HG03045 (cell line): Measurements from ENCODE around the gene SLC22A17.
"Not testable (repeated sequence)": the region's sequence is repeated elsewhere in the genome, so short reads cannot be mapped to it uniquely, and the experiment has no call there.

ENCODE experiments used
- ATAC-seq: cut with Tn5 transposase; IDR thresholded peaks from one replicate; pipeline ENCODE4 v1.9.1; 2021; ENCODE audit warnings: mild to moderate bottlenecking, moderate library complexity; ENCODE audit not compliant: unreplicated experiment

SLC22A17 gene

DNA sequence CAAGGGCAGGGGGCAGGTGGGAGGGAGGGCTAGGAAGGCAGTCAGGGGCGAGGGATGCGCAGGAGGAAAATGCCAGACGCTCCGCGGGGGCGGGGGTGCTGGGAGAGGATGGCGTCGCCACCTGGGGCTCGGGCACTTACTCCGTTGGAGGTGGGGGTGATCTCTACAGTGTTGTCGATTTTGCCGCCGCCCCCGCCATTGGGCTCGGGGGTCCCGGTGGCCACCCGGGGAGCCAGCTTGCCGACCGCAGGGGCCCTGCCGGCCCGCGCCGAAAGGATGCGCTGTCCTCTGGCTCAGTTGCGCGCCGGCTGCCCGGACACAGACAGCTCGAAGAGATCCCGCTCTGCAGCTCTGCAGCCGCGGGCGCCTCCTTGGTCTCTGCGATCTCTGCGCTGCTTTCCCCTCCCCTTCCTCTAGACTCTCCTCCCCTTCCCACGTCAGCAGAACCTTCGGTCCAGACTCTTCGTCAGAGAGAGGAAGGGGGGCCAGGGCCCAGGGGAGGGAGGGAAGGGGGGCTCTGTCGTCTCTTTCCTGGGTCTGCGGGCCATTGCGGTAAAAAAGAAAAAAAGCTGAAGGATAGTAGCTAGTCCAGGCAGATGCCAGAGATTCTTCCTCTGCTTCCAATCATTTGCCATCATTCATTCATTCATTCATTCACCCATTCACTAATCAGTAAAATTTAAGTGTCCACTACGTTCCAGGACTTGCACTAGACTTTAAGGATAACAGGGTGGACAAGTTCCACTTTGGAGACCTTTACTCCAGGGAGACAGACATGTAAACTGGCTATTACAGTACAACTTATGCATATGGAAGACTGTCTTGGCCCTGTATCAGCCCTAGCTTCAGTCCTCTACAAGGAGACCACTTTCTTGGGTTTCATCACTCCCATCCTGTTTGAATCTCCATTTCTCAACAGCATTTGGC lies at the start of gene SLC22A17:
TSS of gene SLC22A17 (minus strand) at position 382 of the 927 bp plus-strand sequence.
- ATAC-seq: no peak

DNA sequence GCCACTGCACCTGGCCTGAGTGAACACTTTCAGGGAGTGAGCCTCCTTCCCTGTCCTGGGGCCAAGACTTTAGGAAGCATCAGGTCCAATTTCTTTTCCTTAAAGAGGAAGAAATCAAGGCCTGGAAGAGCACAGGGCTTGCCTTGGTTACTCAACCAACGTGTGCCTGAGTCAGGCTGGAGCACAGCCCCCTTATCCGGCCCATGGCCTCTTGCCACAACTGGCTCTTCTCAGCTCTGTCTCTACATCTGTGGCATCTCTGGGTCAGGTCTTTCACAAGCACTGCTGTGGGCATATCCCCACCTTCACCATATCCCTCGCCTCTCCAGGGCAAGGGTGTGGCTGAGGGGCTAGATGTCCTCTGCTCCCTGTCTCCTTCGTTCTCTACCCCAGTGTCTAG lies 48.6 kb upstream of the SLC22A17 start:
- no peak for ATAC-seq

DNA sequence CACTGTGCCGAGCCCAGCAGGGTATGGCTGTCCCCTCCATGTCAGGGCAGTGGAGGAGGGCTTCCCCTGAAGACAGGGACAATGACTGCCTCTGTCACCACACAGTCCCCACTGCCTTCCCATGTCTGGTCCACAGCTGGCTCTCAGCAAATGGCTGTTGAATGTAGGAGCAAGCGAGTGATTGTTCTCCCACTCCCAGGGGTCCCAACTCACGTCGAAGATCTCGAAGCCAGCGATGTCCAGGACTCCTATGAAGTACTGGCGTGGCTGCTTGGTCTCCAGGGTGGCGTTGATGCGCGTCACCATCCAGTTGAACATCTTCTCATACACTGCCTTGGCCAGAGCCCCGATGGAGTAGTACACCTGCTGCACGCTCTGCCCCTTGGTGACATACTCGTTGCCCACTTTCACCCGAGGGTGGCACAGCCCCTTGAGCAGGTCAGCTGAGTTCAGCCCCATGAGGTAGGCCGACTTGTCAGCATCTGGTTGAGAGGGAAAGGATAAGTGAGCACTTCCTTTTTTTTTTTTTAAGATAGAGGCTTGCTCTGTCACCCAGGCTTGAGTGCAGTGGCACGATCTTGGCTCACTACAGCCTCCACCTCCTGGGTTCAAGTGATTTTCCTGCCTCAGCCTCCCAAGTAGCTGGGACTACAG lies 47.9 kb upstream of the SLC22A17 start:
- ATAC-seq: not testable (repeated sequence)

DNA sequence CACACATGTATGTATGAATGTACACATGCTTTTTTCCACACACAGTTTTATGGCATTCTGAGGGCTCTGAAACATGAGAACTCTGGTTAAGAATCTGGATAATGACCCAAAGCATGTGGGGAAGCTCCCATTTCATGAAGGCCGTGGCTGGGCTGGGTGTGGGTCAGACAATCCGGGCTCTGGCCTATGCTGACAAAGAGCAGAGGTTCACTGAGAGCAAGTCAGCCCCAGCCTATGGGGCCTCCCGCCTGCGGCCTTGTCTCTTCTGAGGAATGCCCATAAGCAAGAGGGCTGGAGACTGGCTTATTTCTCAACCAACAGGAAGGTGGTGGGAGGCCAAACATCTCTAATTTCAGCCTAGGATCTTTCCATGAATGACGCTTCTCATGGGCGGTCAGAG lies 46.9 kb upstream of the SLC22A17 start:
- ATAC-seq: no peak

DNA sequence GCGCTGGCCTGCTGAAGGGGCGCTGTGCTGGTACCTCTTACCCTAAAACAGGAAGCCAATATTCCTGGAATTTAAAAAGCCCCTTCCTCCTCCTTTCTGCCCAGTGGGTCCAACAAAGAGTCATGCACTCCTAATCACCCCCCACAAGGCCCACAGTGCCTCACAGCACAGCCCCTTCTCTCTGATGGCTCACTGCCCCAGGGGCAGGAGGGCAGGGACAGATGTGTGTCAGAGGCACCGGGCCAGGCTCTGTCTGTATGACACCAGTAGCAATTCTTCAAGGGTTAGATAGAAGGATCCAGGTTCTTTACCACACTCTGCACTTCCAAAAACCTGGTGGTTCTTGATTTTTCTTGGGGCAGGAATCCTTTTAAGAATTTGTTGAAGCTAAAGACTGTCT lies 46.4 kb upstream of the SLC22A17 start:
- ATAC-seq: no peak

DNA sequence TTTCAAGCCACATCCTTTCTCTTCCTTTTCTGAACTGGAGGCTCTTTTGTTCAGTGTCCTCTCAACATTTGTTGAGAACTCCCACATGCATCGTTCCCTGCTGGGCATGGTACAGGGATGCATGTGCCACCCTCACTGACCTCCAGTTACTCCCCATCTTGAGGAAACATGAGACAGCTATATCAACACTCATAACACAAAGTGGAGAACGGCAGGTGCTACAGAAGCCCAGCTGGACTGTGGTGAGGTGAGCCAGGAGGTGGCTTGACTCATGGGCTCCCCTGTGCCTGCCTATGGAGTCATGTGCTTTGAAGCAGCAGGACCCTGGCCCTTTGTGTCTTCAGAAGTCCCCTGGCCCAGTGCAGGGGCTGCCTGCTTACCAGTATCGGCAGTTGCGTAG lies 45.7 kb upstream of the SLC22A17 start:
- no peak for ATAC-seq

DNA sequence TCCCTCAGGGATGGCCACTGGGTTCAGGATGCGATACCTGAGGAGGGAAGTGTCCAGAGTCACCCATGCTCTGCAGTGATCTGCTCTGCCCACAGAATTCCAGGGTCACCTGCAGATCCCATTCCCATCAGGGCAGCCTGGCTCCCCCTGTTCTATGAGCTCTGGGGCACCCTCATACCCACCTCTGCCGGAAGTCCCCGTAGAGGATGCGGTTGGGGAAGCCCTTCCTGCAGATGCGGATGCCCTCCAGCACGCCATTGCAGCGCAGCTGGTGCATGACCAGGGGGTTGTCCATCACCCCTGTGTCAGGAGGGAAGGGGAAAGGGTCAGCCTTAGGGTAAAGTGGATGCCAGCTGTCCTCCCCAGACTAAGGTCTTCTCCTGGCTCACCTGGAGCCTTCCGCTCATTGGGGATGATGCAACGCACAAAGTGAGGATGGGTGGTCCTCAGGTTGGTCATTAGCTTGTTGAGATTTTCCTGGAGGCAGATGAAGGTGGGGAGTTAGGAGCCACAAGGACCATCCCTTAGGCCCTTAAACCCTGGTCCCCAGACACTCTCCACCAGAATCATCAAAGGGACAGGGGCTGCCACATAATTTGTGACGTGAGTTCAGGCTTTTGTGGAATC lies 44.2 kb upstream of the SLC22A17 start:
- ATAC-seq: no peak

DNA sequence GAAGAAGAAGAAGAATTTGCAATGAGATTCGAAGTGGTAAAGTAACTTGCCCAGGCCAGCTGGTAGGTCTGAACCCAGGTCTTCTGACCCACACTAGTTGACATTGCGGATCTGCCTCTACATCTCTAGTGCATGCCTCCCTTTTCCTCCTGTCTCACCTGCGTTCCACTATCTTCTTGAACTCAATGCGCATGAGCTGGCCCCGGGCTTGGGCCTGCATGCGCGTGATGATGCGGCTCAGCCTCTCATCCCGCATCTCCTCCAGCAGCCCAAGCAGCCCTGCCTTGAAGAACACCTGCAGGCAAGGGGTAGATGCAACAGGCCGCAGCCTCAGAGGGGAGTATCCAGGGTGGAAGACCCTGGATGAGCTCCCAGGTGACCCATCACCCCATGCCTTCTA lies 43.4 kb upstream of the SLC22A17 start:
- ATAC-seq: no peak

DNA sequence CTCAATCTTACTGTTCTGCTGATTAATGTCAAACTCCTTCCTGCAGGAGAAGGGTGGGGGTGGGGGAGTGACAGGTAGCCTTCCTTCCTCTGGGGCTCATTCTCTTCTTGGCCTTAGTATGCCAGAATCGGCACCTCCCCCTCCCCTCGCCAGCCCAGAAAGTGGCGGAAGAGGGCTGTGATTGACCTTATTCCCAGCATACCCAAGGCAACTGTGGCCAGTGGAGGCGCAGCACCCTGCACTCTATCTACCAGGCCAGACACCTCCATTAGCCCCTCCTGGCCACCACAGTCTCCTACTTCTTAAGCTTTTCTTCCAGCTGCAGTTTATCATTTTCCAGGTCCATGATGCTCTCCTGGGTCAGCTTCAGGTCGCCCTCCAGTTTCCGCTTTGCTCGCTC lies 39.9 kb upstream of the SLC22A17 start:
- ATAC-seq: no peak

DNA sequence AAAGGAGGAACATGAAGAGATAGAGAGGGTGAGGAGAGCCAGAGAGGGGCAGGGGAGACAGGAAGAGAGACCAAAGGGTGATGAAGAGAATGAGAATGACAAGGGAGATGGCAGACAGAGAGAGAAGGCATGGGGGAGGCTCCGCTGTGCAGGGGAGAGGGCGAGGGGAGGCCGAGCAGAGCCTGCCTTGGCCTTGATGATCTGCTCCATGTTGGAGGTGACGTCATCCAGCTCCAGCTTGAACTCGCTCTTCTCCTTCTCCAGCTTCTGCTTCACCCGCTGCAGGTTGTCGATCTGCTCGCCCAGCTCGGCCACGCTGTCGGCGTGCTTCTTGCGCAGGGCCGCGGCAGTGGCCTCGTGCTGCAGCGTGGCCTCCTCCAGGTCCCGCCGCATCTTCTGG lies 37.2 kb upstream of the SLC22A17 start:
- not testable (repeated sequence) for ATAC-seq

DNA sequence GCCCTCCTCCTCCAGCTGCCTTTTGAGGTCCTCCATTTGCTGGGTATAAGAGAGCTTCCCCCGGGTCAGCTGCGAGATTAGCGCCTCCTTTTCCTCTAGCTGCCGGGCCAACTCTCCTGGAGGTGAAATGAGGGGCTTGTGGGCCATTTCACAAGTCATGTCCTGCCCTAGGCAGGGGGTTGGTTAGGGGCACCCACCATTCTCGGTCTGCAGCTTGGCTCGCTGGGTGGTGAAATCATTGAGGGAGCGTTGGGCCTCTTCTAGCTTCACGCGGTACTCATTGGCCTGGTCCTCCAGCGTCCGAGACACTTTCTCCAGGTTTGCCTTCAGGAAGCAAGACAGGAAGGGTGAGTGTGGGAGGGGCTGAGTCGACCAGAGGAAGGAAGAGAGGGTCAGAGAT lies 36.7 kb upstream of the SLC22A17 start:
- ATAC-seq: no peak

DNA sequence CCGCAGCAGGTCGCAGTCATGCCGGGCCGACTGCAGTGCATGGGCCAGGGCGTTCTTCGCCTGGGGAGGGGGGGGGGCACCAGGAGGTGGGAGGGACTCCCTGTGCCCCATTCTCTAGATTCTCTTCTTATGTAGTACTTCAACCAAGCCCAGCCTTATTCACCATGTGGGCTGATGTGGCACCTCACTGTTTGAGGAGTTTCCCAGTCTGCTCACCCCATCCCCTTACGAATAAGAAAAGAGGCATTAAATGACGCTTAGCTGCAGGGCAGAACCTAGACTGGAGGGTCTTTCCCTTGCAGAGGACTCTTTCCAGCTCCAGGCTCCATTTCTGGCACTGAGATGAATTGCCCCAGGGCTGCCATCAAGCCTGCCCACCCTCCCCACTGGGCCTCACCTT lies 36.3 kb upstream of the SLC22A17 start:
- ATAC-seq: no peak

DNA sequence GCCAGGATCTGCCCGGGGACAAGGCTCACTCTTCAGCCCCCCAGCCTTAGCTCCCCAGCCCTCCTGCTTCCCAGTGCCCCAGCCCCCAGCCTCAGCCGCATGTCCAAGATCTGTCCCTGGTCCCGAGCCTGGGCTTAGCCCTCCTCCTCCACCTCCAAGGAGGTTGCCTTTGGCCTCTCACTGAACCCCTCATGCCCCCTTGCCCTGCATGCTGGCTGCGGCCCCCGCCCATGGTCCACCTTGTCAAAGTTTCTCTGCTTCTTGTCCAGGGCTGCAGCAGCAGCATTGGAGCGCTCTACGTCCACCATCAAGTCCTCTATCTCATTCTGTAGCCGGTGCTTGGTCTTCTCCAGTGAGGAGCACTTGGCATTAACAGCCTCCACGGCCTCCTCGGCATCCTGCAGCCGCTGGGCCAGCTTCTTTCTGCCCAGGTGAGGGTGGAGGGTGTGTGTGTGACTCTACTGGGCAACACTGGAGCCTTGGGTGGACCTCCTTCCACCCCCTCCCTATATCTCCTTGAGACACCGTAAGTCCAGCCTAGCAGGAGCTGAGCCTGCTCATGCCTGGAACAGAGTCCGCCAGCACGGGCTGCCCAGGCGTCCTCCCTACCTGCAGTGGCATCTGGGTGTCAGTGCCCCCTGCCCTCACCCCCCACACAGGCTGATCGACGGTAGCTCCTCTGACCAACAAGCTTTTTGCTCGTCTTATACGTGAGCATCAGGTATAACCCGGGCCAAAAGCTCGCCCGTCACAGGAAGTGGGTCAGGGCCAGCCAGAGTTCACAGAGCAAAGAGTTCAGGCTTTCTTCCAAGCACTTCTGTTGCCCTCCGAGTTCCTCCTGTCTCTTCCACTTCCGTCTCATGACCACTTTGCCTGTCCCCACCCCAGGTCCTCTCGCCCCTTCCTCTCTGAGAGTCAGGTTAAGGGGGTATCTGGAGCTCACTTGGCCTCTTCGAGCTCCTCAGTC lies 35.5 kb upstream of the SLC22A17 start:
- no peak for ATAC-seq

DNA sequence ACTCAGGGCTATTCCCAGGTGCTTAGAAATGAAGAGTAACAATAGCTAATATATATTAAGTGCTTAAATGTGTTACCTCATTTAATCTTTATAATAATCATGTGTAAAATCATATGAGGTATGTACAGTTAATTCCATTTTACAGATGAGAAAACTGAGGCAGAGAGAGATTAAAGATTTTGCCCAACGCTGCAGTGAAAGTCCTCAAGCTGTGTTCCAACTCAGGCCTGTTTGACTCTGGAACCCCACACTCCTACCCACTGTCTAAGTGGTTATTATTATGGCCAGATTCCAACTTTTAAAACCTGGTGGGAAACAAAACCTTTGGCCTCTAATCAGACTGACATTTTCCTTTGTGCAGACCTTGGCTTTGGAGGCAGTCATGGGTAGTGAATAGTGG lies 34.3 kb upstream of the SLC22A17 start:
- ATAC-seq: no peak

DNA sequence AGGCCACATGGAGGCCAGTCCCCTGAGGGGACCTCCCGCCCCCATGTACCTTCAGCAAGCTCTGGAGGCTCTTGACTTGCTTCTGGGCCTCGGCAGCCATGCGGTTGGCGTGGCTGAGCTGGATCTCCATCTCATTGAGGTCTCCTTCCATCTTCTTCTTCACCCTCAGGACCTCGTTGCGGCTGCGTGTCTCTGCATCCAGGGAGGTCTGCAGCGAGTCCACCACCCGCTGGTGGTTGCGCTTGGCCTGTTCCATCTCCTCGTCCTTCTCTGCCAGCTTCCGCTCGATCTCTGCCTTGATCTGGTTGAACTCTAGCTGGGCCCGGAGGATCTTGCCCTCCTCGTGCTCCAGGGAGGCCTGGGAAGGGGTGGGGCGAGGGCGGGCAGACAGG lies 33.6 kb upstream of the SLC22A17 start:
- ATAC-seq: not testable (repeated sequence)

DNA sequence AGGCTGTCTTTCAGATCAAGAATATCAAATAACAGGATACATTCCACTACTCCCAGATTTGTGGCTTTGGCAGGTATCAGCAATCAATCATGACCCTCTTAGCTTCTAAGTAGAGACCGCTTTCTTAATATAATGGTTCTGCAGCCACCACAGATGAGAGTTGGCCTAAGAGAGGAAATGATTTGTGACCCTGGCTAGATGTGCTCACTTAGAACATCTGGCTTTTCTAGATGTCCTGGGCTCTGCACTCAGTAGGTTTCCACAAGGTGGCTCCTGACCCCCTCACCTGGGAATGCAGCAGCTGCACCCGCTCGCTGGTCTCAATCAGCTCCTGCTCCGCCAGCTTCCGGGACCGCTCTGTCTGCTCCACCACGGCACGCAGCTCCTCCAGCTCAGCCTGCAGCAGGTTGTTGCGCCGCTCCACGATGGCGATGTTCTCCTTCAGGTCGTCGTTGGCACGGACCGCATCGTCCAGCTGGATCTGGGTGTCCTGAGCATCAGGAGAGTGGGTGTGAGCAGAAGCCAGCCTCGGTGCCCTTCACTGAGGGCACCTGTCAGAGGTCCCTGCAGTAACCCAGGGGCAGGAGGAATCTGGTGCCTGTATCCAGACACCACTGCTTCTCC lies 33.1 kb upstream of the SLC22A17 start:
- no peak for ATAC-seq

DNA sequence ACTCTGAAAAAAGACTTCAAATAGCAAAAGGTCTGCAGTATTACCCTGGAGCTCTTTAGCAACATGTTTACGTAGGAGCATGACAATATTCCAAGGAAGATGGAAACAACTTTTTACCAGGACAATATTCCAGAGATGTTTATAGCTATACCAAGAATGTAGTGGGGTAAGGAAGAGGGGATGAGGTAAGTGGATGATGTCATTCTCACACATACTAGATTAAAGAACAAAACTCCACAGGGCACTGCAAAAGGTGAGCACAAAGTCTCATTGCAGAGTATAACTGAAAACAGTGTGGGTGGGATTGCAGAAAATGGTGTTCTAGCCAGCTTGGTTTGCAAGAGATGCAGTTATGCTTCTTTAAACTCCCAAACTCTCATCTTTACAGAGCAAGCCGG lies 32.6 kb upstream of the SLC22A17 start:
- no peak for ATAC-seq

DNA sequence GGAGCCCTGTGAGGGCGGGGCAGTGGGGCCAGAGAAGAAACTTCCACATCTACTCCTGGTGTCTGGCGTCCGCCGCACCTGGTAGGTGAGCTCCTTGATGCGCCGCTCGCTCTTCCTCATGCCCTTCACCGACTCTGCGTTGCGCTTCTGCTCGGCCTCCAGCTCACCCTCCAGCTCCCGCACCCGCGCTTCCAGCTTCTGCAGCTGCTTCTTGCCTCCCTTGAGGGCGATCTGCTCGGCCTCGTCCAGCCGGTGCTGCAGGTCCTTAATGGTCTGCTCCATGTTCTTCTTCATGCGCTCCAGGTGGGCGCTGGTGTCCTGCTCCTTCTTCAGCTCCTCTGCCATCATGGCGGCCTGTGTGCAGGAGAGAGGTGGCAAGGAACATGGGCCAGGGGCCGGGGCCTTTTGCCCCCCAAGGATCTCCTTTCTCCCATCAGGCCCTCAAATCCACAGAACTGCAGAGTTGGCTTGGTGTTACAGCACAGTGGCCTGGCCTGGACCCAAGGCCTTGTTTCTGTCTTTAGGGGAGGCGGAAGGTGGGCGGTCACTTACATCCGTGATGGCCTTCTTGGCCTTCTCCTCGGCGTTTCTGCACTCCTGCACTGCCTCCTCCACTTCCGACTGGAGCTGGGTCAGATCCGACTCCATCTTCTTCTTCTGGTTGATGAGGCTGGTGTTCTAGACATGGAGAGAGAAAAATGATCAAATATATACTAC lies 31.8 kb upstream of the SLC22A17 start:
- ATAC-seq: no peak

DNA sequence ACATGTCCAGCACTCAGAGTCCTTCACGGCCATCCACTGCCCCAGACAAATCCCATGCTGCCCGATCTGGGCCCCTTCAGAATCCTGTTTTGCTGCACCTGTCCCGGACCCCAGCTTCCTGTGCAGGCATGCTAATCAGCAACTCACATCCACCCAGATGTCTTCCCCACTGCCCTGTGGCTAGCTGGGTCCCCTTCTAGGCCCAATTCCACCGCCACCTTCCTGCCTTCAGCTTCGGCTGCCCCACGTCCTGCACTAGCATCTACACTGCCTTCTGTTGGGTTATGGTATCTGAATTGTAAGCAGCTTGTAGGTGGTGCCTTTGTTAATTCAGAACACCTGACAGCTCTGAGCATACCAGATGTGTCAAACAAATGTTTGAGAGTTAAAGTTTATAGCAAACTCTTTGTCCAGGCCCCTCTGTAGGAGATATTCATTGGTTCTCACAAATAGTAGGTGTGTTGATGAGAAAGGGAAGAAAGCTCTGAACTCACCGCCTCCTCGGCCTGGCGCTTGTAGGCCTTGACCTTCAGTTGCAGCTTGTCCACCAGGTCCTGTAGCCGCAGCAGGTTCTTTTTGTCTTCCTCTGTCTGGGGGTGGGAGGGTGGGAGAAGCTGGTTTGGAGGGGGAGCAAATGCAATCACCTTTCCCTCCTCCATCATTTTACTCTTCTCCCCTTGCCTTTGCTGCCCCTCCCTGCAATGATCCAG lies 30.2 kb upstream of the SLC22A17 start:
- ATAC-seq: no peak
